ENCODE results near the gene SMLR1. TPM values are rescaled to one million over a fixed set of nuclear protein-coding genes. Genes with fewer than 3 reads are reported as not detected.

Gene SMLR1
- total RNA-seq, 1 donor from 2014 or later, result not detected

DNA sequence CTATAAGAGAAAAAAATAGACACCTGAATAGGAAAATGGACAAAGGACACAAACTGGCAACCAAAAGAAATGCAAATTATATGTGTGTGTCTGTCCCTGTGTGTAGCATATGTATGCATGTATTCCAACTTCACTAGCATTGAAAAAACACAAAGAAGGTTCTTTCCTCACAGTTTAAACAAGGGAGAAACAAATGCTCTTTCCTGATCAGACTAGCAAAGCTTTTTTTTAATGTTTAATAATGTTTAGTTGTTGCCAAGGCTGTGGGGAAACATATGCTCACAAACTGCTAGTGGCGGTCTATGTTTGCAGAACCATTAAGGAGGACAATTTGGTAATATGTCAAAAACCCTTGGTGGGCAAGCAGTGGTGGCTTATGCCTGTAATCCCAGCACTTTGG, 22.4 kb downstream of the SMLR1 start:
- intact Hi-C loops (cut with micrococcal nuclease), result loop anchor here (1.0 to 10.0 kb wide), 4 partner anchors 335 to 1102 kb away; no protein-coding TSS in a partner anchor

DNA sequence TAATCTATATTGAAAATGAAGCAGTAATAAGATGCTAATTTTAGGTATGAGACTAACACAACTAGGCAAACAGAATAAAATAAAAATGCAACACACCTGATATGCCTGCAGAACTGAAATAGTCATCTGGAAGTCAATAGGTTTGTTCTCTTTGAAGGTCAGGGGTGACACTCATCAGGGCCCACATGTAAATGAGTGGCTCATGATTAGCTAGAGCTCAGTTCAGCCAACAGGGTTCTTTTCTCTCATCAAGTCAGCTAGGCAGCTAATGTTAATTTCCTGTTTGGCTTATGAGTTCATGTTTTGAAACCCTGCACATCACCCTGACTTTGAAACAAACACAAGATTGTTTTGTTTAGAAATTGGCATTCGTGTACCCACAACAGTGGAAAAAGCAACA, 23.8 kb downstream of the SMLR1 start:
- intact Hi-C loops (cut with micrococcal nuclease), result no loop called here

DNA sequence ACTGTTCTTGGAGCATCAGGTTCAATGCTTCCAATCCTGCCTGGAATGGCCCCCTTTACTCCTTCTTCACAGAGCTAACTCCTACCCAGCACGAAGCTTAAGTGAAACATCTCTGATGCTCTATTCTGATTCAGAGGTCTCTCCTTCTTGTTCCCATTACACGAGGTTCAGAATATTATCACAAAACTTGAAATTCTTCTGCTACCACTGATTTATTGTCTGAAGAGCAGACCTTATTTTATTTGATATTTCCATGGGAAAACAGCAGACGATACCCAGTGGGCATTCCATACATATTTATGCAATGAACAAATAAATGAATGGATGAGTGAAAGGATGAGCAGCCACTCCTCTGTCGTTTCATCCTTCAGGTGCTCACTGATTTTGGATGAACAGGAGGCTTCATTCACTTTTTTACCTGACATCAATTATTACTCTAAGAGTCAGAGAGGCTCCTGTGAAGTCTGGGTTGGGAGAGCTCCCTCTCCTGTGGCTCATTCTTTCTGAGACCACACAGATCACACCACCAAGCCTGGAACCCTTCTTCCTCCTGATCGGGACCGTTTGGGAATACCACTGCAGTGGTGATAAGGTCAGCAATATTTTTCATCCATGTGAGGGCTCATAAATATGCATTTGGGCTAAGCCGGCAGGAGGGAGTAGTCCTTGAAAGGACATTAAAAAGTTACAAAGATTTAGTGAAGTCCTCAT, 25.8 kb downstream of the SMLR1 start:
- intact Hi-C loops (cut with micrococcal nuclease), result no loop called here

DNA sequence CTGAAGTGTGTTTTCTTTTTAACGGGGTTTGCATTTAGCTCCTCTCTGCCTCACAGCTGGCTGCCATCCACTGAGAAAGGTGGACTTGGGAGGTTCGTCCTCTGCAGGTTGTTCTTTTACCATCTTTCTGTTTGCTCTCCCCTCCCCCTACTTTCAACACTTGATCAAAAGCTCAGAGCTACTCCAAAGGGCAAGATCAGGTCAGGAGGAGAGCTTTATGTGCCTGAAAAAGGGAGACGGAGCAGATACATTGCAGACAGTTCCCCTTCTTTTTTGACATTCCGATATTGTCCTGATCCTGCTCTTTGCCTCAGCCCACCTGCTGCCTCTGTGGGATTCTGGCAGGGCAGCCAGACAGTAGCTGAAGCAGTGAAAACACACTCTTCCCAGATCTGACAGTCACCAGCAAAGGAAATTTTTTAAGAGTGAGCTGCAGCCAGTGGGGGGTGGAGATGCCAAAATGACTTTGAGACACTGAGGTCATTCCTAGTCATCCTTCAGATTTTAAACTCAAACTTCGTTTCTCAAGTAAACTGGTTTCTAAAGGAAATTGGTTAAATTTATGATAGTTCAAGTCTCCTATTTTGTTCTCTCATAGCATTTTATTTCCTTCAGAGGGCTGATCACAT, 26.5 kb downstream of the SMLR1 start:
- intact Hi-C loops (cut with micrococcal nuclease), result no loop called here

DNA sequence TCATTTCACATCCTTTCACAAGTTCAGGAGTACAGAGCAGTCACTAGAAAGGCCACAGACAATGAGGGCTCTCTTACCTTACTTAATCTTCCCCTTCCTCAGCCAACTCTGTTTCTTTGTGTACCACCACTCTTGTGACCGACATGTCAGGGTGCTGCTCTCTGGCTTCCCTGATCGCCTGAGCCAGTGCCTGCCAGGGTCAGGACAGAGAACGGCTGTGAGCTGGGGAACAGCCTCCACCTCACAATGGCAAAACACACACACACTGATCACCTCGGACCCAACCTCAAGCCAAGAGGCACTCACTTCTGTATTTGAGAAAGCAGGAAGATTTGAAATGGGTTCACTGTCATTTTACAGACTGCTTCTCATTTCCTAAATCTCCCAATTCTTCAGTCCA, 30.8 kb downstream of the SMLR1 start:
- intact Hi-C loops (cut with micrococcal nuclease), result no loop called here

DNA sequence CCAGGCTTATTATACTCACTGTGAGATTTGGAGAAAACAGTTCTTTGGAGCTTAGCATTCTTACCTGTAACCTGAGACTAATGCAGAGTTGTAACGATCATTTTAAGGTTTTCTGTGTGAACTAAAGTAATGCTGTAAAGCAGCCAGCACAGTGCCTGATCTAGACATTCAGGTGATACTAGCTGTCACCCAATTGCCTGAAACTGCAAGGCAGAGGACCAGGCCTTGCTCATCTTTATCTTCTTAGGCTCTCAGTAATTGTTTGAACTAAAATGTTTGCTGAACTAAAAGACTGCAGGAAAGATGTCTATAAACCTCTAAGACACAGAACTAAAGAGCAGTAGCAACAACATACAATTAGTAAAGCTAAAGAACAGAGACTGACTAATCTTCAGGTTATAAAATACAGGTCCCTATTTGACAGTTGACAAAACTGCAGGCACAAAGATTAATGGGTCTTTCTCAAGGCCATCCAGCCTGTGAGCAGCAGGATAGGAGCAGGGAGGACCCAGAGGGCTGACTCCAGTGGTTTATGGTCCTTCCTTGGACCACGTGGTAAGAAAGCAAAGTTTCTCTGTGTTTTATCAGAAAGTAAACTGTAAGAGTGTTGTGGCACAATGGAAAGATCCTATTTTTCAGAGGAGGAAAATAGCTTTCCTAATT, 31.4 kb downstream of the SMLR1 start:
- intact Hi-C loops (cut with micrococcal nuclease), result no loop called here

DNA sequence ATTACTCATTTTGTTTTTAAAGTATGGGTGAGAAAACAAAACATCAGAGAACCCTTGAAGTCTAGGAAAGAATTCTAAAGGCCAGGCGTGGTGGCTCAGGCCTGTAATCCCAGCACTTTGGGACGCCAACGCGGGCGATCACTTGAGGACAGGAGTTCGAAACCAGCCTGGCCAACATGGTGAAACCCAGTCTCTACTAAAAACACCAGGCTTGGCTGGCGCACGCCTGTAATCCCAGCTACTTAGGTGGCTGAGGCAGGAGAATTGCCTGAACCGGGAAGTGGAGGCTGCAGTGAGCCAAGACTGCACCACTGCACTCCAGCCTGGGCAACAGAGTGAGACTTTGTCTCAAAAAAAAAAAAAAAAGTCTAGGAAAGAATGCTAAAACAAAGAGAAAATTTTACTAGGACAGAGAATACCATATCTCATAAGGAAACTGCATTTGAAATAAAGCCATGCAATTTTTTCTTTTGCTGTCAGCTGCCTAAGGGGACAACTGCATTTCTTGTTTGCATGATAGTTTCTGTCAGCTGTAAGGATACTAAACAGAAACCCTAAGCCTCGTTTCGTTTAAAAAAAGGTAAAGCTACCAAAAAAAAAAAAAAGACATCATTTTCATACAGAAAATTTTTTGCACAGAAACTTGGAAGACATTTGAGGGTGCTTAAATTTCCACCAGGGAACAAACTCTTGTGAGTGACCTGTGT, 32.1 kb downstream of the SMLR1 start:
- intact Hi-C loops (cut with micrococcal nuclease), result no loop called here

DNA sequence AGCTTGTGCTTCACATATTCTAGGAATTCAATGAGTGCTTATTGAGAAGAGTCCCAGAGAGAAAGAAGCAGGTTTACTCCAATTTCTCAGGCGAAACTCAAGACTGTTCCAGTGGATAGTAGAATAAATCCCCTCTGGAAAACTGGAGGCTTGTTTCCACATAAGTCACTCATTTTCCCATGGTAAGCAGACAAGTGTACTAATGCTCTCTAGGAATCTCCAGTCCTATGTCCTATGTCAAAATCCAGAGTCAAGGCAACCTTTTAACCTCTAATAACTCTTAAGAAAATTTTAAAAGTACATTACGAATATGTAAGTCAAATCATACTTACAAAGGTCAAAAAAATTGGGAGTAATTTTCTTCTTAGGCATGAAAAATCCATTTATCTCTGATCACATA, 35.2 kb downstream of the SMLR1 start:
- intact Hi-C loops (cut with micrococcal nuclease), result no loop called here

DNA sequence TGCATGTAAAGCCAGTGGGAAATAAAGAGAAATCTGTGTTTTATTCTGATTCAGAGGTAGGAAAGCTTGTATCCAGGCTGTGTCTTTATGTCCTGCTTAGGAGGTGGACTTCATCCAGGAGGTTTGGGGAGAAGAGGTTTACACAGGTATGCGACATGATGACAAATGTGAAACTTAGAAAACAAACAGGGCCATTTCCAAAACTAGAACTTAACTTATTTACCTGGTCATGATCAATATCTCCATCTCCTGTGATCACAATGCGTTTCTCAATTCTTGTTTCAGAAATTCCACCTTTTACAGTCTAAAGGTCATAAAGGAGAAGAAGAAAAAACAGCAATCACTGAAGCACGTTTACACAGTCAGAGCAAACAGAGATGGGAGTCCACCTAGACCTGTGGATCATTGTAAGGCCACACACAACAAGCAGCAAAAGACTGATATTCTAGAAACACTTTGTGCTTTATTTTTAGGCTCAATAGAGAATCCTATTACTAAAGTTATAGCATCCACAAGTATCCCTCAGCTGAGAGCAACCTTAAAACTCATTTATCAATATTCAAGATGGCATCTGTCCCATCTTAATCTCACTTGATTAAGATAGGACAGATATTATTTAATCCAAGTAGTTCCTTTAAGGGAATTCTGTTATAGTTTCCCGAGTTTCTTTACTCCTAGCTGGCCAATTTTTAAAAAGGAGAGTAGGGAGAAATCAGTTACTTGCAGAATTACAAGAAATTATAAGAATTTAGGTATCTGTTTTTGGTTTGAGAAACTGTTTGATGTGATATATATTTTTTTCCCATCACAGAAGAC, 36.4 kb downstream of the SMLR1 start:
- intact Hi-C loops (cut with micrococcal nuclease), result no loop called here

DNA sequence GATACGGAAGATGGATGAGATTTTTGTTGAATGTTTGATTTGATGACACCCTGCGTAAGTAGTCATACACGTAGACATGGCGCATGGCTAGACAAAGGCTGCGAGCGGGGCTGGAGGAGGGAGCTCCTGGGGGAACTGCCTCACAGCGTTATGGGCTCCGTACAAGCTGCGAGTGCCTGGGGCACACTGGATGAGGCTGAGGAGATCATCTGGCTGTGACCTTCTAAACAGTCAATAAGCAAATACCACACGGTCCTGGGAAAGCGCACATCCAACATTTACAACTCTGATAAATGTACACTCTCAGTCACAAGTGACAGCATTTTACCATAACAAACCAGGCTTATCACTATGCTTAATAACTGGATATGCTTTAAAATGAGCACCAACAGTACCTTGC, 37.1 kb downstream of the SMLR1 start:
- intact Hi-C loops (cut with micrococcal nuclease), result no loop called here

DNA sequence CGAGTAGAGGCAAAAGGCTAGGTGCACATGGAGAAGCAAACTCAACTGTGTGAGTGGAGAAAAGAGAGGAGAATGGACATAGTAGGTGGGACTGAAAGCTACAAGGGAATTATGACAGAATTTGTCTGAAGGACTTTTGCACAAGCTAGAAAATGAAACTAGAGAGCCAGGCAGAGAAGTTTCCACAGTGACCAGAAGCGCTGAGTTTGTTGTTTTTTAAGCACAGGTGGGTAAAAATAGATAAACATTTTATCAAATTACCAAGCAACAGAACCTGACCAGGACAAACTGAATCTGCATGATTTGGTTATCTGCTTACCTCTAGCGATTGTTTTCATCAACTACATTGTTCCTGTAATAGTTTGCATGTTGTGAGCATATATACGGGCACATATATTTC, 38.6 kb downstream of the SMLR1 start:
- intact Hi-C loops (cut with micrococcal nuclease), result no loop called here

DNA sequence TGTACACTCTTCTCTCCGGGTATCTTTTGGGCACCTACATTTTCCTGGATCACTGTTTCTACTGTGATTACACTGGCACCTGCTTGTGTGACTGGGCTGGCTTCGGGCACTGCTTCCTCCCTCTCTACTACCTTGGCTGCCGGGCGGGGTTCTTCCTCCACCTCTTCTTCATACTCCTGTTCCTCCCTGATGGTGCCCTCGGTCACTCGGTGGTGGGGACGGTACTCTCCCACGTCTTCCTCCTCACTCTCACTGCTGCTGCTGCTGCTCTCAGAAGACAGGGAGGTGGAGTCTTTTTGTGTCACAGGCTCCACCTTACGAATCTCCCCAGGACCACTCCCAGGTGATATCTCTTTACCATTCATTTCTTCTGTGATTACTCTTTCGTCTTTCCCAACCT, 42.5 kb downstream of the SMLR1 start:
- intact Hi-C loops (cut with micrococcal nuclease), result loop anchor here (10.0 kb wide), 1 partner anchor 1375 kb away; no protein-coding TSS in a partner anchor

DNA sequence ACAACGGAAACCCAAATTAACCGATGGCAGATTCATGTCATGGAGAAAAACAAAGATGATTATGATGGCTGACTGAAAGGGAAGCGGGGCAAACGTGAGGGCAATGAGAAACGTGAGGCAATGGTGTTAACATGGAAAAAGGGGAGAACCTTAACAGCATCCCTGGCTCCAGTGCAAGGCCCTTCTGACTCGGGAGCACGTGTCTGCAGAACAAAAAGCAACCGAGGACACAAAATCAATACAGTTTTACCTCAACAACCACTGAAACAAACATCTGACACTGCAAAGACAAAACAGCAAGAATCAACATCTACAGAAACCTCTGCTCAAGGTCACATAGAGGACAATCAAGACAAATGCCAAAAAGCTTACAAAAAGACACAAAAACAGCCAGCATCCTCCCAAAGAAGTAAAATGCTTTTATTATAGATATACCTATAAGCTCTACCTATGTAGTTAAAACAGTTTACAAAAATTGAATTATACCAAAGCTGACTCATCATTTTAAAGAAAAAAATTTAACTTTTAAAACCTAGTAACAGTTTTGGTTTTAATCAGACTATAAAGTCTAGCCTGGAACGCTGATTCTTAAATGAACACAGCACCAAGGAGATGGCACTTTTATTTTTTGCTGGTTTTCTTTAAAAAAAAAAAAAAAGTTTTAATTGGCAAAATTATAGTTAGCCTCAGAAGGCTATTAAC, 43.1 kb downstream of the SMLR1 start:
- intact Hi-C loops (cut with micrococcal nuclease), result loop anchor here (10.0 kb wide), 1 partner anchor 1376 kb away; no protein-coding TSS in a partner anchor

DNA sequence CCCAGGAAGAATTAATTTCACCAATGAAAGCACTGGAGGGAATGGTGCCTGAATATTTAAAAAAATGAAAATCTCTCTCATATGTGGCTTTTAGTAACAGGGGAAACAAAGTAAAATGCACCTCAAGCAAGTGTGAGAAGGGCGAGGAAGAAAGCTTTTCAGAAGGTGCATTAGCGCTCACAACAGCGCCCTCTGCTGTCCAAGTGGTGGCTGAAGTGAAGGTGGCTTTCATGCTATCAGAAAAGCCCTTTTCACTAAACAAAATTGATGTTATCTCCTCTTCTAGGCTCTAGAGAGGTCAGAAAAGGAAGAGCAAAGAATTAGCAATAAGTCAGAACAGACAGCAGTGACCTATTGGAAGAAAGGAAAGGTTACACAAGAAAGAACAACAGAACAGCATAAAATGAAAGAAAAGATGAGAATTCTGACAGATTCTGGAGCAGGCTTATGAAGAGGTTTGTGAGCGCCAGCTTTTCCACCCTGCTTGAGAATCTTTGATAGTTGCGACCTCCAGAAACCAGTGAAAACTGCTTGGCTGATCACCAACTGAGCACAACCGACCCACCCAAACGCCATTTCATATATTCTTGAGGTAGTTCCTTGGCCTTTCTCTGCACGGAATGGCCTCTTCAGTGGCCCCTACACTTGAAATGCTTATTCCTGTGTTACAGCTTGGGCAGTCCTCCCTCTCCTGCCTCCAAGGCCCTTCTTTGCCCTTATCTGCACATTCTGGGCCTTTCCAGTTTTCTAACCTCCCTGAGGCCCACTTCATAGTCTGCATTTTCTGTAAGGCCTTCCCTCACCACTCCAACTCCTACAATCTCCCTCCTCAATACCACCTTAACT, 45.3 kb downstream of the SMLR1 start:
- intact Hi-C loops (cut with micrococcal nuclease), result loop anchor here (1.0 to 10.0 kb wide), 4 partner anchors 174 to 1378 kb away; no protein-coding TSS in a partner anchor

DNA sequence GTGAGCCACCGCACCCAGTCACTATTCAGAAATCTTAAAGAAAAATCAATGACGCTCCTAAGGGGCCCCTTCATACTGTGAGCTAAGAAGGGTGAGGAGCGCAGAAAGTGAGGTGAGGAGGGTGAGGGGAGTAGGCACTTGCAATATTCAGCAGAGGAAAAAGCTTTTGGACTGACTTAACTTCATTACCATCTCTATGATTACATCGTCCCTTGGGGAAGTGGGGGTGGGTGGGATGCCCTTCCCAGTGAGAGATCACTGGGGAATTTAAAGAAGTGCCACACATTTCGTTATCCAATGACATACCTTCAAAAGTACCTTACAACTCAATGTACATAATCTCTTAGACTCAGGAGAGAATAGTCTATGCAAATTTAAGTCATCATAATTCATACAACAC, 46.5 kb downstream of the SMLR1 start:
- intact Hi-C loops (cut with micrococcal nuclease), result loop anchor here (10.0 kb wide), 1 partner anchor 1379 kb away; no protein-coding TSS in a partner anchor

DNA sequence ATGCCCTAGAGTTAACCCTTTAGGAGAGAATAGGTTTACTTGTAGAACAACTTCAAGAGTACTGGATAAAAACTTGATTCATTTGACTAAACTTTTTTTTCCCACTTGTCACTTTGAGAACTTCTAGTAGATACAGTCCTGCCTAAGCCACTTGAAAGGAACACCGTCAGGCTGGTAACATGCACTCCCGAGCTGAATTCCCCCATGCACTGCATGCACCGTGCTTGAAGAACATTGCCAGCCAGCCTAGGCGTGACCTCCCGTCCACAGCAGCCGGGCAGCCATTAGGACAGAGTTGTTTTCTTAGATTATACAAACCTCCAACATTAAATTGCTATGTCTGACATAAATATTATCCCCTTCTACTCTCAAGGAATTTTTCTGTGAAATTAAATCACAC, 52.6 kb downstream of the SMLR1 start:
- intact Hi-C loops (cut with micrococcal nuclease), result loop anchor here (10.0 kb wide), 2 partner anchors 565 to 1385 kb away; no protein-coding TSS in a partner anchor

DNA sequence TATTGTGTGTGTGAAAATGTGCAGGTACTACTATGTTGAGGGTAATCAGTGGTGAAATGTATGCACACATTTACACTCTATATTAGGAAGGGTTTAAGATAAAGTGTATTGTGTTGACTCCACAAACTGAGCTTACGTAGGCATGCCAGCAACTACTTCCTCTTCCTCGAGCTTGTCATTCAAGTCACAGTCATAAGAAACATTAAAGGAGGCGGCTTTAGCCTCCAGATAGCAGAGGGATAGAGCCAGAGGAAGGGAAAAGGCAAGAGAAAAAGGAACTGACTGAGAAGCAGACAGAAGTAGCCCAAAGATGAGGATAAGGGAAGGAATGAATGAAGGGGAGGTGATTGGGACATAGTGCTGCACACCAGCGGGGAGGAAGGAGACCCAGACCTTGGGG, 55.2 kb downstream of the SMLR1 start:
- intact Hi-C loops (cut with micrococcal nuclease), result loop anchor here (10.0 kb wide), 1 partner anchor 562 kb away; no protein-coding TSS in a partner anchor

DNA sequence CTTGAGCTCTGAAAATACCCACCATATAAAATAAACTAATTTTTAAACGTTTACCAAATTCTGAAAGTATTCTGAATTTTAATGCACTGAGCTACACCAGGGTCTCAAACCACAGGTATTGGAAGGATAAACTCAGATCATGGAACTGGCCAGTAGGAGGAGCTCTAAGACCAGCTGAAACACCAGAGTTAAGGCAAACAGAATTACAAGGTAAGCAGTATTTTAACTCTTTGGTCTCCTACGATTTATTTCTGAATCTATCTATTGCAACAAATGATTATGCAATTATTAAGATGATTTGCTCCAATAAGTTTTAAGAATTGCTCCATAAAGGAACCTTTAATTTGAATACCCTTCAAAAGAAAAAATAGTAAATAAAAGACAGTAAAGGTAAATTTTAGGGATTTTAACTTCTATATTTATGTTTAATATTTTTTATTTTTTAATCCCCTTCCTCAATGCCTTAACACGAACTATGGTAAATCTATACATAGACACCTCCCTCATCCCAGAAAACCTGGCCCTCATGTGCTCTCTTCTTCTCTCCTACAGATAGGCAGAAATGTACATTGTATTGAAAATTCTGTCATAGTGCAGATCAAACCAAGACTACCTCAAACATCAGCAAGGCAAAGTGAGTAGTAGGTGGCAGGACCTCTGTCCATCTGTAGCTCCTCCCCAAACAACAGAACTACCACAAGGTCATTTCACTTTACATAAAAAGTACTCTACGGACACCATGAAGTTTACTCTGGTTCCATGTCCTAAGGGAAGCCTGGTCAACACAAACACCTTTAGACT, 58.4 kb downstream of the SMLR1 start:
- intact Hi-C loops (cut with micrococcal nuclease), result loop anchor here (1.0 to 10.0 kb wide), 8 partner anchors 231 to 1025 kb away; partner anchors contain the start of gene MED23

Data from T-helper 1 cell treated with Interleukin-12 subunit alpha and Interleukin-12 subunit beta and Interleukin-4 antibody, amounts not matched to agents 30 ng/mL and 1 ng/mL, for 36 hours (primary cell).